HepG2 (cell line): ENCODE measurements around the gene NCBP3. TPM values are rescaled to one million over a fixed set of nuclear protein-coding genes. Genes with fewer than 3 reads are reported as not detected.

Experiments used
- KLF11 ChIP-seq: IDR thresholded peaks from 2 replicates; pipeline ENCODE4 v1.6.1; 2016; ENCODE audit warnings: missing compliant biosample characterization
- NFATC3 ChIP-seq: sonication (generic); formaldehyde crosslinking; IDR thresholded peaks from 2 replicates; pipeline ENCODE4 v1.5.1; 2020; ENCODE audit warnings: mild to moderate bottlenecking, missing genetic modification reagents
- ZNF121 ChIP-seq: sonication (generic); formaldehyde crosslinking; IDR thresholded peaks from 2 replicates; pipeline ENCODE4 v1.5.0; 2020; ENCODE audit warnings: mild to moderate bottlenecking, missing genetic modification reagents
- polyA plus RNA-seq, 8 experiments: library from polyadenylated mRNA; depleted of rRNA in 3 of 8; stranded (reverse) in 7 of 8; unstranded in 1 of 8; fragments of >200 nt; fragmentation: Illumina TruSeq in 4 of 8; extraction: Trizol in 4 of 8; gene quantifications; 2 replicates each; pipeline versions ENCODE4 v1.2.1 to v1.2.3, GENCODE V29; 2011 to 2016; ENCODE audit warnings: low read depth in 4 of 8, missing spikeins in 1 of 8, mixed read lengths in 1 of 8; ENCODE audit not compliant: insufficient read depth in 1 of 8
- total RNA-seq, 5 experiments: library from RNA; depleted of rRNA; stranded (reverse); fragments of >200 nt; fragmentation: Illumina TruSeq; extraction: Trizol; gene quantifications; 2 replicates each; pipeline ENCODE4 v1.2.3, GENCODE V29; 2016; ENCODE audit warnings: low read depth in 1 of 5
- TF ChIP-seq, protein P1 (sequence below): sonication (generic); formaldehyde crosslinking; IDR thresholded peaks from 2 replicates; pipeline ENCODE4 v1.5.0; 2020; ENCODE audit warnings: mild to moderate bottlenecking, missing genetic modification reagents, borderline replicate concordance

Gene NCBP3
- total and polyA plus RNA-seq, 2 of the 13 experiments (the other 11 are each of a cell fraction or from before 2014, with no cell fraction given), result 19.5 to 24.8 TPM

DNA sequence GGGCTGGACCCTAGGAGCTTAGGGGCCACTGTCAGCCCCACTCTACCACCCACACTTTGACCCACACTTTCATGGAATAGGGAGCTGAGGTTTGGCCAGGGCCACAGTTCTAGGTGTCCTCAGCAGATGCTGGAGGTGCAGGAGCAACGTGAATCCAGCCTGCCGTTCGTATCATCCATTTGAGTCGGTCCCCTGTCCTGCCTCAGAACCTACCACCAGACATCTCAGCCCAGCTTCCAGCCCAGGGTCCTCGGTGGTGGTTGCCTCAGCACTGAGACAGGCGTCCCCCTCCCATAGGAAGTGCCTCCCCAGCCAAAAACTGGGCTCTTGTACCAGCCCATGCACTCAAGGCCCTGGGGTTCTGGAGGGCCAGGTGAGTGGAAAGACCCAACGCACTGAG, 44.7 kb downstream of the NCBP3 start (continued):
- TF ChIP-seq, protein P1, sequence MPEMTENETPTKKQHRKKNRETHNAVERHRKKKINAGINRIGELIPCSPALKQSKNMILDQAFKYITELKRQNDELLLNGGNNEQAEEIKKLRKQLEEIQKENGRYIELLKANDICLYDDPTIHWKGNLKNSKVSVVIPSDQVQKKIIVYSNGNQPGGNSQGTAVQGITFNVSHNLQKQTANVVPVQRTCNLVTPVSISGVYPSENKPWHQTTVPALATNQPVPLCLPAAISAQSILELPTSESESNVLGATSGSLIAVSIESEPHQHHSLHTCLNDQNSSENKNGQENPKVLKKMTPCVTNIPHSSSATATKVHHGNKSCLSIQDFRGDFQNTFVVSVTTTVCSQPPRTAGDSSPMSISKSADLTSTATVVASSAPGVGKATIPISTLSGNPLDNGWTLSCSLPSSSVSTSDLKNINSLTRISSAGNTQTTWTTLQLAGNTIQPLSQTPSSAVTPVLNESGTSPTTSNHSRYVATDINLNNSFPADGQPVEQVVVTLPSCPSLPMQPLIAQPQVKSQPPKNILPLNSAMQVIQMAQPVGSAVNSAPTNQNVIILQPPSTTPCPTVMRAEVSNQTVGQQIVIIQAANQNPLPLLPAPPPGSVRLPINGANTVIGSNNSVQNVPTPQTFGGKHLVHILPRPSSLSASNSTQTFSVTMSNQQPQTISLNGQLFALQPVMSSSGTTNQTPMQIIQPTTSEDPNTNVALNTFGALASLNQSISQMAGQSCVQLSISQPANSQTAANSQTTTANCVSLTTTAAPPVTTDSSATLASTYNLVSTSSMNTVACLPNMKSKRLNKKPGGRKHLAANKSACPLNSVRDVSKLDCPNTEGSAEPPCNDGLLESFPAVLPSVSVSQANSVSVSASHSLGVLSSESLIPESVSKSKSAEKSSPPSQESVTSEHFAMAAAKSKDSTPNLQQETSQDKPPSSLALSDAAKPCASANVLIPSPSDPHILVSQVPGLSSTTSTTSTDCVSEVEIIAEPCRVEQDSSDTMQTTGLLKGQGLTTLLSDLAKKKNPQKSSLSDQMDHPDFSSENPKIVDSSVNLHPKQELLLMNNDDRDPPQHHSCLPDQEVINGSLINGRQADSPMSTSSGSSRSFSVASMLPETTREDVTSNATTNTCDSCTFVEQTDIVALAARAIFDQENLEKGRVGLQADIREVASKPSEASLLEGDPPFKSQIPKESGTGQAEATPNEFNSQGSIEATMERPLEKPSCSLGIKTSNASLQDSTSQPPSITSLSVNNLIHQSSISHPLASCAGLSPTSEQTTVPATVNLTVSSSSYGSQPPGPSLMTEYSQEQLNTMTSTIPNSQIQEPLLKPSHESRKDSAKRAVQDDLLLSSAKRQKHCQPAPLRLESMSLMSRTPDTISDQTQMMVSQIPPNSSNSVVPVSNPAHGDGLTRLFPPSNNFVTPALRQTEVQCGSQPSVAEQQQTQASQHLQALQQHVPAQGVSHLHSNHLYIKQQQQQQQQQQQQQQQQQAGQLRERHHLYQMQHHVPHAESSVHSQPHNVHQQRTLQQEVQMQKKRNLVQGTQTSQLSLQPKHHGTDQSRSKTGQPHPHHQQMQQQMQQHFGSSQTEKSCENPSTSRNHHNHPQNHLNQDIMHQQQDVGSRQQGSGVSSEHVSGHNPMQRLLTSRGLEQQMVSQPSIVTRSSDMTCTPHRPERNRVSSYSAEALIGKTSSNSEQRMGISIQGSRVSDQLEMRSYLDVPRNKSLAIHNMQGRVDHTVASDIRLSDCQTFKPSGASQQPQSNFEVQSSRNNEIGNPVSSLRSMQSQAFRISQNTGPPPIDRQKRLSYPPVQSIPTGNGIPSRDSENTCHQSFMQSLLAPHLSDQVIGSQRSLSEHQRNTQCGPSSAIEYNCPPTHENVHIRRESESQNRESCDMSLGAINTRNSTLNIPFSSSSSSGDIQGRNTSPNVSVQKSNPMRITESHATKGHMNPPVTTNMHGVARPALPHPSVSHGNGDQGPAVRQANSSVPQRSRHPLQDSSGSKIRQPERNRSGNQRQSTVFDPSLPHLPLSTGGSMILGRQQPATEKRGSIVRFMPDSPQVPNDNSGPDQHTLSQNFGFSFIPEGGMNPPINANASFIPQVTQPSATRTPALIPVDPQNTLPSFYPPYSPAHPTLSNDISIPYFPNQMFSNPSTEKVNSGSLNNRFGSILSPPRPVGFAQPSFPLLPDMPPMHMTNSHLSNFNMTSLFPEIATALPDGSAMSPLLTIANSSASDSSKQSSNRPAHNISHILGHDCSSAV (CRISPR knock-in tag), result no peak
- TF ChIP-seq KLF11 (CRISPR knock-in tag) (no peak), ZNF121 (CRISPR knock-in tag) (no peak), NFATC3 (CRISPR knock-in tag) (no peak)
- TF ChIP-seq, all 625 proteins: peak for 17
